ENCODE results near the gene COPS6. TPM values are rescaled to one million over a fixed set of nuclear protein-coding genes. Genes with fewer than 3 reads are reported as not detected.

The COPS6 gene
- total and polyA plus RNA-seq, 2 of the 4 experiments (the other 2 are of a cell fraction) = 185 to 325 TPM

DNA sequence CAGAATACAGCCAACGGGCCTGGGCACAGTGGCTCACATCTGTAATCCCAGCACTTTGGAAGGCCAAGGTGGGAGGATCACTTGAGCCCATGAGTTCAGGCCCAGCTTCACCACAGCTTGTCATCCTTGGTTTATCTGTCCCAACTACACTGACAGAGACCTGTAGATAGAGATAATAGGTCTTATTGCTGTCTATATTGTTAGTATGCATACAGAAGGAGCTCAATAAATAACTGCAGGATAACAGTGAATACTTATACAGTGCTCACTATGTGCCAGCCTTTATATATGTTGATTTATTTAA, 31.9 kb downstream of the COPS6 start:
- TF ChIP-seq ELK1 (IDR thresholded peaks at IDR 0.05; ENCODE audit: borderline replicate concordance, low read depth, low read length) (no peak), CEBPB (IDR thresholded peaks at IDR 0.05; ENCODE audit: low read depth, low read length) (no peak), SMC3 (IDR thresholded peaks at IDR 0.05; ENCODE audit: low read depth, low read length) (no peak), FOS (IDR thresholded peaks at IDR 0.05; ENCODE audit: low read depth, low read length) (no peak), RAD21 (IDR thresholded peaks at IDR 0.05; ENCODE audit: low read length) (no peak), CTCF (conservative IDR thresholded peaks at IDR 0.05; ENCODE audit: low read depth, low read length) (no peak), MAZ (IDR thresholded peaks at IDR 0.05; ENCODE audit: borderline replicate concordance, low read depth, low read length) (no peak), RFX5 (IDR thresholded peaks at IDR 0.05; ENCODE audit: low read depth, low read length) (no peak), NFE2L2 (IDR thresholded peaks at IDR 0.05; ENCODE audit: low read depth, low read length) (no peak), CHD1 (IDR thresholded peaks at IDR 0.05; ENCODE audit: low read depth, low read length) (no peak), MXI1 (IDR thresholded peaks at IDR 0.05; ENCODE audit: borderline replicate concordance, low read depth, low read length) (no peak), RCOR1 (IDR thresholded peaks at IDR 0.05; ENCODE audit: insufficient replicate concordance, low read length) (no peak), BHLHE40 (IDR thresholded peaks at IDR 0.05; ENCODE audit: low read depth, low read length) (no peak), MAFK (IDR thresholded peaks at IDR 0.05; ENCODE audit: low read depth, low read length) (no peak), POLR2A (IDR thresholded peaks at IDR 0.05; ENCODE audit: low read depth, low read length) (no peak)
- TF ChIP-seq, protein P1, sequence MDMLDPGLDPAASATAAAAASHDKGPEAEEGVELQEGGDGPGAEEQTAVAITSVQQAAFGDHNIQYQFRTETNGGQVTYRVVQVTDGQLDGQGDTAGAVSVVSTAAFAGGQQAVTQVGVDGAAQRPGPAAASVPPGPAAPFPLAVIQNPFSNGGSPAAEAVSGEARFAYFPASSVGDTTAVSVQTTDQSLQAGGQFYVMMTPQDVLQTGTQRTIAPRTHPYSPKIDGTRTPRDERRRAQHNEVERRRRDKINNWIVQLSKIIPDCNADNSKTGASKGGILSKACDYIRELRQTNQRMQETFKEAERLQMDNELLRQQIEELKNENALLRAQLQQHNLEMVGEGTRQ (IDR thresholded peaks at IDR 0.05; ENCODE audit: low read depth, low read length) = no peak
- Histone ChIP-seq H3K56ac (ENCODE audit: extremely low read depth, insufficient read depth, low read length) (peak overlapping the region; percentile 24; the same call in 1 of the 2 replicates), H2AK9ac (replicated peaks; ENCODE audit: low read depth, low read length, poor library complexity) (peak overlapping the region; percentile 87), H3K23ac (ENCODE audit: low read depth, low read length) (peak overlapping the region; percentile 66; the same call in 1 of the 2 replicates), H2BK120ac (ENCODE audit: low read depth, low read length) (no peak overlapping the region), H3K27ac (ENCODE audit: insufficient read depth, low read length) (peak overlapping the region; percentile 45), H4K5ac (ENCODE audit: low read depth, low read length) (peak overlapping the region; percentile 11), H2BK15ac (ENCODE audit: low read depth, low read length) (peak overlapping the region; percentile 19; the same call in 1 of the 3 replicates), H4K8ac (ENCODE audit: low read depth in 2 of 2, low read length in 2 of 2) (peak overlapping the region; percentile 48 to 77; a peak in 2 of 4 replicates), H4K91ac (ENCODE audit: insufficient read depth, low read depth, low read length) (peak overlapping the region; percentile 42; the same call in 1 of the 2 replicates), H3K36me3 (ENCODE audit: control insufficient read depth, insufficient read depth, low read length) (peaks cover 4% of the 10 kb centered on the region; the same call in 1 of the 2 replicates), H3K4me2 (ENCODE audit: low read depth, low read length) (peak overlapping the region; percentile 84), H3K18ac (ENCODE audit: low read depth, low read length) (no peak overlapping the region), H3K9me3 (ENCODE audit: control insufficient read depth, insufficient read depth, low read length) (no peaks in the 10 kb centered on the region), H3K4me1 (ENCODE audit: control insufficient read depth, insufficient read depth, low read length) (peaks cover 6% of the 10 kb centered on the region; the same call in 1 of the 2 replicates), H3K14ac (replicated peaks; ENCODE audit: low read depth, low read length) (peak overlapping the region; percentile 15; the same call in 1 of the 2 replicates), H2AFZ (replicated peaks; ENCODE audit: low read length, poor library complexity) (peak overlapping the region; percentile 96), H3K4me3 (ENCODE audit: insufficient read depth, low read depth, low read length) (peak overlapping the region; percentile 61), H2BK20ac (ENCODE audit: low read depth, low read length) (no peak overlapping the region), H2BK5ac (ENCODE audit: low read depth, low read length, poor library complexity, severe bottlenecking) (peak overlapping the region; percentile 73), H3K9ac (ENCODE audit: low read depth, low read length) (peak overlapping the region; percentile 67), H4K20me1 (ENCODE audit: insufficient read depth, low read length) (no peaks in the 10 kb centered on the region; the same call in 1 of the 2 replicates), H3K79me1 (ENCODE audit: low read depth in 1 of 2, low read length in 2 of 2) (peaks cover 28 to 54% of the 10 kb centered on the region in 2 experiments), H3K9me1 (ENCODE audit: insufficient read depth, low read length) (peaks cover 17% of the 10 kb centered on the region), H2AK5ac (ENCODE audit: low read depth, low read length) (peak overlapping the region; percentile 13; the same call in 1 of the 2 replicates), H3K27me3 (ENCODE audit: control insufficient read depth, insufficient read depth, low read length) (no peaks in the 10 kb centered on the region), H3K4ac (ENCODE audit: low read depth, low read length) (peak overlapping the region; percentile 85)
- dilution Hi-C loops (cut with HindIII; ENCODE audit: low sequenced_read_pairs, unreplicated experiment) = no loop called here
- DNase-seq (no peak), ATAC-seq (ENCODE audit: low read depth) (no peak)
- no CpG with 5 or more reads among the region's 1 CpG for WGBS, 2 experiments (ENCODE audit: extremely low coverage in 2 of 2, insufficient read length in 1 of 2)
- ChIA-PET CTCF (interaction anchor here (0.7 kb wide), 1 partner anchor 10 kb away, joined by 3 read pairs; no protein-coding TSS in a partner anchor), POLR2A (ENCODE audit: unreplicated experiment) (interaction anchor here (0.6 to 1.4 kb wide), 2 partner anchors 19 to 276 kb away, joined by 3 to 6 read pairs; partner anchors contain the start of gene AP4M1)
- in situ Hi-C loops (cut with MboI; ENCODE audit: low sequenced_read_pairs) = no loop called here
- intact Hi-C loops (cut with micrococcal nuclease) = no loop called here
- no TSS peak for BruUV-seq (replicated peaks)
